Left lung (tissue), 10 donors: Measurements from ENCODE around the gene RPS14. TPM values are rescaled to one million over a fixed set of nuclear protein-coding genes. Genes with fewer than 3 reads are reported as not detected.

Experiments
- ATAC-seq: fragments of 200-7000 bp; cut with Tn5 transposase; one replicate; pipeline ENCODE4 v1.9.1; 2020; ENCODE audit warnings: moderate library complexity
- DNase-seq, 4 donors: peaks; one replicate each; pipeline ENCODE4 v3.0.0-alpha.2; 2013 to 2020
- H3K27ac ChIP-seq, 2 donors: fragments of 200-600 bp; sonication (generic) in 1 of 2; one replicate each; pipeline versions ENCODE4 v1.5.0 to v1.8.0; 2020 to 2021
- H3K27me3 ChIP-seq, 2 donors: fragments of 200-600 bp; sonication (generic) in 1 of 2; one replicate each; pipeline versions ENCODE4 v1.5.0 to v1.8.0; 2020 to 2021
- H3K36me3 ChIP-seq, 2 donors: fragments of 200-600 bp; sonication (generic) in 1 of 2; one replicate each; pipeline versions ENCODE4 v1.5.0 to v1.8.0; 2020 to 2021
- H3K4me1 ChIP-seq, 2 donors: fragments of 200-600 bp; one replicate each; pipeline ENCODE4 v1.8.0; 2021
- H3K4me3 ChIP-seq, 2 donors: fragments of 200-600 bp; sonication (generic) in 1 of 2; one replicate each; pipeline versions ENCODE4 v1.5.0 to v1.8.0; 2020 to 2021; ENCODE audit warnings: mild to moderate bottlenecking in 1 of 2
- H3K9me3 ChIP-seq, 2 donors: fragments of 200-600 bp; sonication (generic) in 1 of 2; one replicate each; pipeline versions ENCODE4 v1.5.0 to v1.8.0; 2020 to 2021
- intact Hi-C, 2 donors: fragments of 100-400 bp; cut with DNase I; formaldehyde crosslinking; loops; one replicate each; pipeline versions ENCODE4 v1.11.2 to v1.14.2; 2022
- polyA plus RNA-seq, 6 donors: library from polyadenylated mRNA; unstranded; fragments of 120-200 nt; gene quantifications; one replicate each; pipeline ENCODE4 v1.2.1, GENCODE V29; 2013; ENCODE audit not compliant: insufficient read length in 6 of 6
- total RNA-seq, 2 donors: library from RNA; stranded (reverse); fragmentation: NEBNext Ultra II Directional; extraction: Animal tissue kit (Norgen Biotek cat#: 25700); gene quantifications; one replicate each; pipeline ENCODE4 v1.2.1, GENCODE V29; 2021
- TF ChIP-seq, protein P1 (sequence below), 2 donors: fragments of 200-600 bp; sonication (generic) in 1 of 2; IDR thresholded peaks; one replicate each; pipeline versions ENCODE4 v1.5.0 to v1.8.0; 2021; ENCODE audit warnings: antibody characterized with exemption in 2 of 2
- donor health status: DM: no; HTN: yes; CAD: no.
- donor health status: DM: no; HTN: no; CAD: no.

The RPS14 gene
- total and polyA plus RNA-seq, 8 donors, result 1,428 to 2,778 (median 2,416) TPM

- no peaks in the 10 kb centered on the region for H3K9me3 ChIP-seq
- H3K36me3 ChIP-seq, result peaks cover 0 to 97% of the 10 kb centered on the region in 2 donors
- TF ChIP-seq, protein P1, sequence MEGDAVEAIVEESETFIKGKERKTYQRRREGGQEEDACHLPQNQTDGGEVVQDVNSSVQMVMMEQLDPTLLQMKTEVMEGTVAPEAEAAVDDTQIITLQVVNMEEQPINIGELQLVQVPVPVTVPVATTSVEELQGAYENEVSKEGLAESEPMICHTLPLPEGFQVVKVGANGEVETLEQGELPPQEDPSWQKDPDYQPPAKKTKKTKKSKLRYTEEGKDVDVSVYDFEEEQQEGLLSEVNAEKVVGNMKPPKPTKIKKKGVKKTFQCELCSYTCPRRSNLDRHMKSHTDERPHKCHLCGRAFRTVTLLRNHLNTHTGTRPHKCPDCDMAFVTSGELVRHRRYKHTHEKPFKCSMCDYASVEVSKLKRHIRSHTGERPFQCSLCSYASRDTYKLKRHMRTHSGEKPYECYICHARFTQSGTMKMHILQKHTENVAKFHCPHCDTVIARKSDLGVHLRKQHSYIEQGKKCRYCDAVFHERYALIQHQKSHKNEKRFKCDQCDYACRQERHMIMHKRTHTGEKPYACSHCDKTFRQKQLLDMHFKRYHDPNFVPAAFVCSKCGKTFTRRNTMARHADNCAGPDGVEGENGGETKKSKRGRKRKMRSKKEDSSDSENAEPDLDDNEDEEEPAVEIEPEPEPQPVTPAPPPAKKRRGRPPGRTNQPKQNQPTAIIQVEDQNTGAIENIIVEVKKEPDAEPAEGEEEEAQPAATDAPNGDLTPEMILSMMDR (IDR thresholded peaks at IDR 0.05), result no peak
- intact Hi-C loops, result no loop called here
- H3K4me3 ChIP-seq, result no peak overlapping the region
- DNase-seq (peak in 1 of 4 donors; percentile 38), ATAC-seq (no peak)
- peaks cover 0 to 21% of the 10 kb centered on the region in 2 donors for H3K4me1 ChIP-seq
- no peaks in the 10 kb centered on the region for H3K27me3 ChIP-seq
- H3K27ac ChIP-seq, result no peak overlapping the region
These were observed 45.4 kb downstream of the RPS14 start for GRCh38 chr5:150404121-150404520.

GRCh38 chr5:150402901-150403342 is 46.6 kb downstream of the RPS14 start:
- H3K27me3 ChIP-seq, result no peaks in the 10 kb centered on the region
- DNase-seq (no peak), ATAC-seq (no peak)
- H3K36me3 ChIP-seq, result peaks cover 0 to 100% of the 10 kb centered on the region in 2 donors
- intact Hi-C loops, result no loop called here
- H3K9me3 ChIP-seq, result no peaks in the 10 kb centered on the region
- TF ChIP-seq, protein P1 (IDR thresholded peaks at IDR 0.05), result no peak
- H3K4me1 ChIP-seq, result peaks cover 0 to 9% of the 10 kb centered on the region in 2 donors
- H3K4me3 ChIP-seq, result no peak overlapping the region
- no peak overlapping the region for H3K27ac ChIP-seq

DNA sequence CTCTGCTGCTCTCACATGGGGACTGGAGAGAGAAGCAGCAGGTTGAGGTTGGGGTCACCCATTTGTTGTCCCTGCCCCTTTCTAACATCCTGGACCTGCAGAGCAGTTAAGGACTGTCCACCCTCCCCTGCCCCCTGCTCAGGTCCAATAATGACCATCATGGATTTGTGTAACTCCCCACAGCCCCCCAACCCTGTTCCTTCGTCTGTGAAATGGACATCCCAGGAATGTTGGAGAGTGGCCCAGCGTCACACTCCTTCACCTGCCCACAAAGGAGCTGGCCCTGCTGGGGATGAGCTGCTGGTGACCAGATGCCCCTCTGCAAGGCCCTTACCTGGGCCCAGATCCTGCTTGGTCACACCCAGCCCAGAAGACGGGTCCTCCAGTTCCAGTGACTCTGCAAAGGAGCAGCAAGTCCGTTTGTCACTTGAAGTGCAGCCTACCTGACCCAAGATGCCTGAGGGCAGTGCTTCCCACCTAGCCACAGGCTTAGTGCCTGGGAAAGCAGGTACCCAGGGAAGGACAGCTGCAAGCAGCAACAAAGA is 47.2 kb downstream of the RPS14 start:
- no peak overlapping the region for H3K27ac ChIP-seq

GRCh38 chr5:150401376-150402228 is 47.9 kb downstream of the RPS14 start:
- no peak overlapping the region for H3K4me3 ChIP-seq
- ATAC-seq (no peak), DNase-seq (no peak)
- TF ChIP-seq, protein P1 (IDR thresholded peaks at IDR 0.05), result no peak
- no peaks in the 10 kb centered on the region for H3K4me1 ChIP-seq
- peaks cover 0 to 100% of the 10 kb centered on the region in 2 donors for H3K36me3 ChIP-seq
- intact Hi-C loops, result no loop called here
- H3K9me3 ChIP-seq, result no peaks in the 10 kb centered on the region
- no peaks in the 10 kb centered on the region for H3K27me3 ChIP-seq
- no peak overlapping the region for H3K27ac ChIP-seq

More for the DNA sequence above, 47.2 kb downstream of the RPS14 start:
- DNase-seq (no peak), ATAC-seq (no peak)
- TF ChIP-seq, protein P1 (IDR thresholded peaks at IDR 0.05), result no peak
- intact Hi-C loops, result no loop called here
- Histone ChIP-seq H3K4me3 (no peak overlapping the region), H3K27me3 (no peaks in the 10 kb centered on the region), H3K4me1 (peaks cover 0 to 3% of the 10 kb centered on the region in 2 donors), H3K9me3 (no peaks in the 10 kb centered on the region), H3K36me3 (peaks cover 0 to 100% of the 10 kb centered on the region in 2 donors)

GRCh38 chr5:150401076-150401375 is 48.5 kb downstream of the RPS14 start:
- Histone ChIP-seq H3K9me3 (no peaks in the 10 kb centered on the region), H3K4me1 (no peaks in the 10 kb centered on the region), H3K36me3 (peaks cover 0 to 100% of the 10 kb centered on the region in 2 donors), H3K4me3 (no peak overlapping the region), H3K27me3 (no peaks in the 10 kb centered on the region), H3K27ac (no peak overlapping the region)
- intact Hi-C loops, result no loop called here
- TF ChIP-seq, protein P1 (IDR thresholded peaks at IDR 0.05), result no peak
- no peak for ATAC-seq
- DNase-seq, result no peak
